ENCODE results near the gene PTPRD.

PTPRD gene

GRCh38 chr9:8917956-8918739, 1694.7 kb downstream of the PTPRD start:
- no peak for DNase-seq (ENCODE audit: low spot score)
- TF ChIP-seq CTCF (IDR thresholded peaks at IDR 0.05; ENCODE audit: extremely low read depth, insufficient read depth, missing control alignments) = no peak
- in situ Hi-C loops (cut with MboI; ENCODE audit: low pct_unique_long_range_greater_than_20kb, low sequenced_read_pairs, unreplicated experiment) = no loop called here

DNA sequence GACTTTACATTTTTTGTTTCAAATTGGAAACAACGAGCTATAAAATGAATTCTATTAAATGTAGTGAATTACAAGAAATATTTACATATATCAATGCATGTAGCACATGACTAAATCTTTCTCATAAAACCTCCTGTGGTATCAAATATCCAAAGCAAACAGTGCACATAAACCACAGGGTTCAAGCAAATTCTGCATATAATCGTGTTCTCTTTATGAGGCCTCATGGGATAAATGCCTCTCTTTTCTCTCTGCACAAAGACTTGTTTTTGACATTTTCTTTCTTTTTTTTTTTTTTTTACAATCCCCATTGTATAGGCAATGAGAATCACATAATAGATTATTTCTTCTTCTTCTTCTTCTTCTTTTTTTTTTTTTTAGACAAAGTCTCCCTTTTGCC, 1696.0 kb downstream of the PTPRD start:
- in situ Hi-C loops (cut with MboI; ENCODE audit: low pct_unique_long_range_greater_than_20kb, low sequenced_read_pairs, unreplicated experiment) = no loop called here
- no peak for TF ChIP-seq CTCF (IDR thresholded peaks at IDR 0.05; ENCODE audit: extremely low read depth, insufficient read depth, missing control alignments)
- DNase-seq (ENCODE audit: low spot score) = no peak

- in situ Hi-C loops (cut with MboI; ENCODE audit: low pct_unique_long_range_greater_than_20kb, low sequenced_read_pairs, unreplicated experiment) = no loop called here
- DNase-seq (ENCODE audit: low spot score) = no peak
- TF ChIP-seq CTCF (IDR thresholded peaks at IDR 0.05; ENCODE audit: extremely low read depth, insufficient read depth, missing control alignments) = no peak
These were observed 1704.9 kb downstream of the PTPRD start for GRCh38 chr9:8907868-8908267.

GRCh38 chr9:8905731-8906130, 1707.1 kb downstream of the PTPRD start:
- no peak for TF ChIP-seq CTCF (IDR thresholded peaks at IDR 0.05; ENCODE audit: extremely low read depth, insufficient read depth, missing control alignments)
- DNase-seq (ENCODE audit: low spot score) = no peak
- in situ Hi-C loops (cut with MboI; ENCODE audit: low pct_unique_long_range_greater_than_20kb, low sequenced_read_pairs, unreplicated experiment) = no loop called here

DNA sequence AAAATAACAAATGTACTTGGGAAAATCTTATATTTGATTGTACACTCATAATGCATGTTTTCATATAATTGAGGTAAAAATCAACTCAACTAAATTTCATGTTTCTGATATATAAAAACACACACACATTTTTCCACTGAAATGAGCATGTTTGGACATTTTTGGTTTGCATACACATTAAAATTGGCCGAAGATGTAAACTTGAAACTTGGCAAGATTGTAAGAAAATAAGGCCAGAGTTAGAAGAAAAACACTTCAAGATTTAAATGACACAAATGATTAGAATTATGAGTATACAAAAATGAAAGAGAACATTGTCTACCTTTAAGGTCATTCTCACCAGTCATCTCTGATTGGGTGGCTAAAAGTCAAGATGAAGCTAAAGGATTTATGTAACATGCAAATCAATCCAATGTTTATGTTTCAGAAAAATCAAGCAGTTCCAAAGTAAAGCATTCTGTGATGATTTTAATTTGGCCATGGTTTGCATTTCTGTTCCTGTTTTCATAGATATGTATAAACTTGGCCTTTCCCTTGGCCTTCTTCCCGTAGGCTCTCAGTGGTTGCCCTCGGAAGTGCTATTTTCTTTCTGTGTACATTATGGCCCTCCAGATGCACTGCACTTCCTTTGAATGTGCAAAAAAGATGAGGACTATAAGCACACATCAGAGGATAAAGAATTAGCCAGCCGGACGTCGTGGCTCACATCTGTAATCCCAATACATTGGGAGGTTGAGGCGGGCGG, 1707.9 kb downstream of the PTPRD start:
- in situ Hi-C loops (cut with MboI; ENCODE audit: low pct_unique_long_range_greater_than_20kb, low sequenced_read_pairs, unreplicated experiment) = no loop called here
- no peak for DNase-seq (ENCODE audit: low spot score)
- TF ChIP-seq CTCF (IDR thresholded peaks at IDR 0.05; ENCODE audit: extremely low read depth, insufficient read depth, missing control alignments) = no peak

- in situ Hi-C loops (cut with MboI; ENCODE audit: low pct_unique_long_range_greater_than_20kb, low sequenced_read_pairs, unreplicated experiment) = no loop called here
- TF ChIP-seq CTCF (IDR thresholded peaks at IDR 0.05; ENCODE audit: extremely low read depth, insufficient read depth, missing control alignments) = no peak
These were observed 1709.7 kb downstream of the PTPRD start for GRCh38 chr9:8903077-8903476.

More at GRCh38 chr9:8903077-8903476, 1709.7 kb downstream of the PTPRD start:
- DNase-seq (ENCODE audit: low spot score) = no peak

Measured in GM13977 (cell line).